ENCODE data around the gene THBS2.
"Not testable (repeated sequence)": the region's sequence is repeated elsewhere in the genome, so short reads cannot be mapped to it uniquely, and the experiment has no call there.

The THBS2 gene

GRCh38 chr6:169223006-169223405 lies 30.6 kb downstream of the THBS2 start:
- TF ChIP-seq ZNF274 (IDR thresholded peaks at IDR 0.05; ENCODE audit: low read depth, low read length): no peak
- no peak overlapping the region for H3K4me3 ChIP-seq (ENCODE audit: low read length)

- no peak overlapping the region for H3K4me3 ChIP-seq (ENCODE audit: low read length)
Observed at GRCh38 chr6:169222126-169222525, 31.5 kb downstream of the THBS2 start.

GRCh38 chr6:169221264-169221663 lies 32.4 kb downstream of the THBS2 start:
- H3K4me3 ChIP-seq (ENCODE audit: low read length): no peak overlapping the region
- TF ChIP-seq ZNF274 (IDR thresholded peaks at IDR 0.05; ENCODE audit: low read depth, low read length): no peak

More at GRCh38 chr6:169222126-169222525, 31.5 kb downstream of the THBS2 start:
- TF ChIP-seq ZNF274 (IDR thresholded peaks at IDR 0.05; ENCODE audit: low read depth, low read length): no peak

GRCh38 chr6:169220068-169220964 lies 33.3 kb downstream of the THBS2 start:
- H3K4me3 ChIP-seq (ENCODE audit: low read length): no peak overlapping the region
- TF ChIP-seq ZNF274 (IDR thresholded peaks at IDR 0.05; ENCODE audit: low read depth, low read length): no peak

GRCh38 chr6:169217972-169218371 lies 35.7 kb downstream of the THBS2 start:
- H3K4me3 ChIP-seq (ENCODE audit: low read length): no peak overlapping the region
- TF ChIP-seq ZNF274 (IDR thresholded peaks at IDR 0.05; ENCODE audit: low read depth, low read length): no peak

- no peak overlapping the region for H3K4me3 ChIP-seq (ENCODE audit: low read length)
- TF ChIP-seq ZNF274 (IDR thresholded peaks at IDR 0.05; ENCODE audit: low read depth, low read length): no peak
Observed at GRCh38 chr6:169216830-169217229, 36.8 kb downstream of the THBS2 start.

GRCh38 chr6:169215201-169215681 lies 38.4 kb downstream of the THBS2 start:
- TF ChIP-seq ZNF274 (IDR thresholded peaks at IDR 0.05; ENCODE audit: low read depth, low read length): no peak
- H3K4me3 ChIP-seq (ENCODE audit: low read length): no peak overlapping the region

GRCh38 chr6:169214789-169215188 lies 38.9 kb downstream of the THBS2 start:
- H3K4me3 ChIP-seq (ENCODE audit: low read length): not testable (repeated sequence)

- no peak overlapping the region for H3K4me3 ChIP-seq (ENCODE audit: low read length)
- no peak for TF ChIP-seq ZNF274 (IDR thresholded peaks at IDR 0.05; ENCODE audit: low read depth, low read length)
Observed at GRCh38 chr6:169213814-169214520, 39.7 kb downstream of the THBS2 start.

- H3K4me3 ChIP-seq (ENCODE audit: low read length): peak overlapping the region; percentile 23; the same call in 1 of the 2 replicates
Observed at GRCh38 chr6:169212897-169213813, 40.5 kb downstream of the THBS2 start.

GRCh38 chr6:169212436-169212835 lies 41.2 kb downstream of the THBS2 start:
- no peak for TF ChIP-seq ZNF274 (IDR thresholded peaks at IDR 0.05; ENCODE audit: low read depth, low read length)

More at GRCh38 chr6:169212897-169213813, 40.5 kb downstream of the THBS2 start:
- no peak for TF ChIP-seq ZNF274 (IDR thresholded peaks at IDR 0.05; ENCODE audit: low read depth, low read length)

GRCh38 chr6:169211881-169212280 lies 41.8 kb downstream of the THBS2 start:
- H3K4me3 ChIP-seq (ENCODE audit: low read length): no peak overlapping the region
- TF ChIP-seq ZNF274 (IDR thresholded peaks at IDR 0.05; ENCODE audit: low read depth, low read length): no peak

More at GRCh38 chr6:169212436-169212835, 41.2 kb downstream of the THBS2 start:
- no peak overlapping the region for H3K4me3 ChIP-seq (ENCODE audit: low read length)

GRCh38 chr6:169210611-169211010 lies 43.0 kb downstream of the THBS2 start:
- H3K4me3 ChIP-seq (ENCODE audit: low read length): no peak overlapping the region
- no peak for TF ChIP-seq ZNF274 (IDR thresholded peaks at IDR 0.05; ENCODE audit: low read depth, low read length)

GRCh38 chr6:169208011-169208410 lies 45.6 kb downstream of the THBS2 start:
- no peak for TF ChIP-seq ZNF274 (IDR thresholded peaks at IDR 0.05; ENCODE audit: low read depth, low read length)
- H3K4me3 ChIP-seq (ENCODE audit: low read length): no peak overlapping the region
